GM23248 (cell line): ENCODE data around the gene CD80.

Experiments used
- EZH2 ChIP-seq: fragments of 200-600 bp; sonication (generic); IDR thresholded peaks from 2 replicates; pipeline ENCODE4 v1.6.1; 2018; ENCODE audit warnings: antibody characterized with exemption, mild to moderate bottlenecking; ENCODE audit not compliant: insufficient read depth, poor library complexity, severe bottlenecking
- EZH2phosphoT487 ChIP-seq: fragments of 200-600 bp; sonication (generic); IDR thresholded peaks from 2 replicates; pipeline ENCODE4 v1.6.1; 2018; ENCODE audit warnings: antibody characterized with exemption, moderate library complexity, mild to moderate bottlenecking, low read depth; ENCODE audit not compliant: insufficient read depth

DNA sequence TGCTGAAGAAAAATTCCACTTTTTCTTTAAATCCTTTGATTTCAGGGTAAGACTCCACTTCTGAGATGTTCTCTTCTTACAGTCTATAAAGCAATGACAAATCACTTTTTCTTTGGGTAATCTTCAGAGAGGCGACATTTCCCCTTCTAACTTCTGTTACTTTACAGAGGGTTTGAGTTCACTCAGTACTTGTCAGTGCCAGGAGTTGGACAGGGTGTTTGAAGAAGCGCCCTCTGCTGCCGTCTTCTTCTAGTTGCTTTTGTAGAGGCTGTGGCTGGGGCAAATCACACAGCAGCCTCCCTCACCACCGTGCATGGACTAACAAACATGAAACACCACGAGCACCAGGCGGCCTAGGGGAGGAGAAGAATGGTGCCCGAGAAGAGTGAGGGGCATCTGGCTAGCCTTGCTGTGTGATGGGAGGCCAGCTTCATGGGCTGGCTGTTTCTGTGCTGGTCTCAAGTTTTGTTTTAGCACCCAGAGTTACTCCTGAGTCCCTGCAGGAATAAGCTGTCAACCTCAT lies at the start of gene CD80:
- no peak for TF ChIP-seq EZH2
- TF ChIP-seq EZH2phosphoT487, result no peak
